ENCODE data around the gene EFHB.
"Not testable (repeated sequence)": the region's sequence is repeated elsewhere in the genome, so short reads cannot be mapped to it uniquely, and the experiment has no call there.

DNA sequence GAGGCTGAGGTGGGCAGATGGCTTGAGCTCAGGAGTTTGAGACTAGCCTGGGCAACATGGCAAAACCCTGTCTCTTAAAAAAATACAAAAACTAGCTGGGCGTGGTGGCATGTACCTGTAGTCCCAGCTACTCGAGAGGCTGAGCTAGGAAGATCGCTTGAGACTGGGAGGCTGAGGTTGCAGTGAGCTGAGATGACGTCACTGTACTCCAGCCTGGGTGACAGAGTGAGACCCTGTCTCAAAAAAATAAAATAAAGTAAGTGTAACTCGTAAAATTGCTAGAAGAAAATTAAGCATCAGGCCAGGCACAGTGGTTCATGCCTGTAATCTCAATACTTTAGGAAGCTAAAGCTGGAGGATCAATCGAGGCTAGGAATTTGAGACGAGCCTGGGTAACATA, 34.2 kb downstream of the EFHB start:
- TF ChIP-seq, protein P1, sequence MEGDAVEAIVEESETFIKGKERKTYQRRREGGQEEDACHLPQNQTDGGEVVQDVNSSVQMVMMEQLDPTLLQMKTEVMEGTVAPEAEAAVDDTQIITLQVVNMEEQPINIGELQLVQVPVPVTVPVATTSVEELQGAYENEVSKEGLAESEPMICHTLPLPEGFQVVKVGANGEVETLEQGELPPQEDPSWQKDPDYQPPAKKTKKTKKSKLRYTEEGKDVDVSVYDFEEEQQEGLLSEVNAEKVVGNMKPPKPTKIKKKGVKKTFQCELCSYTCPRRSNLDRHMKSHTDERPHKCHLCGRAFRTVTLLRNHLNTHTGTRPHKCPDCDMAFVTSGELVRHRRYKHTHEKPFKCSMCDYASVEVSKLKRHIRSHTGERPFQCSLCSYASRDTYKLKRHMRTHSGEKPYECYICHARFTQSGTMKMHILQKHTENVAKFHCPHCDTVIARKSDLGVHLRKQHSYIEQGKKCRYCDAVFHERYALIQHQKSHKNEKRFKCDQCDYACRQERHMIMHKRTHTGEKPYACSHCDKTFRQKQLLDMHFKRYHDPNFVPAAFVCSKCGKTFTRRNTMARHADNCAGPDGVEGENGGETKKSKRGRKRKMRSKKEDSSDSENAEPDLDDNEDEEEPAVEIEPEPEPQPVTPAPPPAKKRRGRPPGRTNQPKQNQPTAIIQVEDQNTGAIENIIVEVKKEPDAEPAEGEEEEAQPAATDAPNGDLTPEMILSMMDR (IDR thresholded peaks at IDR 0.05): not testable (repeated sequence)
- not testable (repeated sequence) for TF ChIP-seq POLR2AphosphoS5 (IDR thresholded peaks at IDR 0.05)

Data from breast epithelium (tissue), 3 donors.